Smooth muscle cell (in vitro differentiated cells): ENCODE data around the gene CCDC110. TPM values are rescaled to one million over a fixed set of nuclear protein-coding genes. Genes with fewer than 3 reads are reported as not detected.

Experiments
- DNase-seq: peaks from one replicate; lab custom pipeline; 2025; ENCODE audit not compliant: unreplicated experiment; lab: John Stamatoyannopoulos, UW
- H2AFZ ChIP-seq: fragments of 200-600 bp; sonication (generic); 2 replicates; pipeline ENCODE4 v1.6.0; 2016; ENCODE audit warnings: antibody characterized with exemption, low read depth, mild to moderate bottlenecking
- H3F3A ChIP-seq: fragments of 200-600 bp; sonication (generic); 2 replicates; pipeline ENCODE4 v1.6.0; 2017; ENCODE audit warnings: antibody characterized with exemption, low read depth
- H3K27ac ChIP-seq: fragments of 200-600 bp; sonication (generic); 2 replicates; pipeline ENCODE4 v1.5.1; 2016; ENCODE audit warnings: low read depth, mild to moderate bottlenecking
- H3K27me3 ChIP-seq: fragments of 200-600 bp; sonication (generic); 2 replicates; pipeline ENCODE4 v1.6.1; 2016; ENCODE audit warnings: low read depth, mild to moderate bottlenecking
- H3K36me3 ChIP-seq: fragments of 200-600 bp; sonication (generic); 2 replicates; pipeline ENCODE4 v1.5.1; 2016; ENCODE audit warnings: low read depth
- H3K4me1 ChIP-seq: fragments of 200-600 bp; sonication (generic); 2 replicates; pipeline ENCODE4 v1.5.1; 2016; ENCODE audit warnings: low read depth
- H3K4me2 ChIP-seq: fragments of 200-600 bp; sonication (generic); 2 replicates; pipeline ENCODE4 v1.6.0; 2016; ENCODE audit warnings: mild to moderate bottlenecking
- H3K4me3 ChIP-seq: fragments of 200-600 bp; sonication (generic); 2 replicates; pipeline ENCODE4 v1.5.1; 2016; ENCODE audit warnings: mild to moderate bottlenecking
- H3K79me2 ChIP-seq: fragments of 200-600 bp; sonication (generic); 2 replicates; pipeline ENCODE4 v1.6.0; 2016; ENCODE audit warnings: low read depth, mild to moderate bottlenecking
- H3K9ac ChIP-seq: fragments of 200-600 bp; sonication (generic); 2 replicates; pipeline ENCODE4 v1.6.0; 2016; ENCODE audit warnings: low read depth
- H3K9me3 ChIP-seq: fragments of 200-600 bp; sonication (generic); replicated peaks from 2 replicates; pipeline ENCODE4 v1.5.1; 2016; ENCODE audit warnings: low read depth
- H4K20me1 ChIP-seq: fragments of 200-600 bp; sonication (generic); 2 replicates; pipeline ENCODE4 v1.6.0; 2016; ENCODE audit warnings: low read depth
- CTCF ChIP-seq: fragments of 200-600 bp; sonication (generic); IDR thresholded peaks from 2 replicates; pipeline ENCODE4 v1.5.1; 2017; ENCODE audit warnings: borderline replicate concordance, mild to moderate bottlenecking, antibody characterized with exemption; ENCODE audit not compliant: insufficient read depth, poor library complexity, severe bottlenecking
- WGBS: methylation state at CpG from one replicate; pipeline ENCODE4 v1.1.7; 2016; ENCODE audit warnings: low lambda C conversion rate; 5-methylcytosine and 5-hydroxymethylcytosine counted together
- polyA plus RNA-seq: library from polyadenylated mRNA; unstranded; fragments of >200 nt; fragmentation: Nextera tagmentation; extraction: Ambion mirVana; gene quantifications from 2 replicates; pipeline ENCODE4 v1.2.1, GENCODE V29; 2016
- total RNA-seq: library from RNA; depleted of rRNA; stranded (reverse); fragments of >200 nt; gene quantifications from 2 replicates; pipeline ENCODE4 v1.2.3, GENCODE V29; 2014

Gene CCDC110
- total and polyA plus RNA-seq, 2 experiments from 2014 or later = 2.3 to 2.5 TPM

- WGBS = 68% methylated on average over 4 of the region's 4 CpGs
- no peak overlapping the region for H3K27ac ChIP-seq
- no peaks in the 10 kb centered on the region for H3K27me3 ChIP-seq
- no peak overlapping the region for H3K9ac ChIP-seq
- H2AFZ ChIP-seq = no peak overlapping the region
- no peaks in the 10 kb centered on the region for H3K9me3 ChIP-seq
- no peaks in the 10 kb centered on the region for H3F3A ChIP-seq
- H3K79me2 ChIP-seq = no peaks in the 10 kb centered on the region
- H3K4me1 ChIP-seq = no peaks in the 10 kb centered on the region
- no peak overlapping the region for H3K4me2 ChIP-seq
- H3K36me3 ChIP-seq = no peaks in the 10 kb centered on the region
- no peak for TF ChIP-seq CTCF
- H4K20me1 ChIP-seq = no peaks in the 10 kb centered on the region
- no peak for DNase-seq
- no peak overlapping the region for H3K4me3 ChIP-seq
Measured at GRCh38 chr4:185467101-185467500, 4.4 kb downstream of the CCDC110 start.

GRCh38 chr4:185465707-185466106, 5.8 kb downstream of the CCDC110 start:
- H3K4me2 ChIP-seq = no peak overlapping the region
- no peak overlapping the region for H3K4me3 ChIP-seq
- TF ChIP-seq CTCF = no peak
- H3K4me1 ChIP-seq = no peaks in the 10 kb centered on the region
- no peak for DNase-seq
- 93% methylated on average over 3 of the region's 3 CpGs for WGBS
- no peaks in the 10 kb centered on the region for H4K20me1 ChIP-seq
- no peaks in the 10 kb centered on the region for H3F3A ChIP-seq
- no peaks in the 10 kb centered on the region for H3K9me3 ChIP-seq
- H3K36me3 ChIP-seq = no peaks in the 10 kb centered on the region
- H3K9ac ChIP-seq = no peak overlapping the region
- H3K27ac ChIP-seq = no peak overlapping the region
- H2AFZ ChIP-seq = no peak overlapping the region
- no peaks in the 10 kb centered on the region for H3K79me2 ChIP-seq
- H3K27me3 ChIP-seq = no peaks in the 10 kb centered on the region

GRCh38 chr4:185464887-185465286, 6.6 kb downstream of the CCDC110 start:
- H3K27me3 ChIP-seq = no peaks in the 10 kb centered on the region
- no peaks in the 10 kb centered on the region for H3K79me2 ChIP-seq
- 62% methylated on average over 1 of the region's 1 CpG for WGBS
- H3K27ac ChIP-seq = no peak overlapping the region
- no peaks in the 10 kb centered on the region for H3F3A ChIP-seq
- H4K20me1 ChIP-seq = no peaks in the 10 kb centered on the region
- no peak for DNase-seq
- H3K9ac ChIP-seq = no peak overlapping the region
- H3K36me3 ChIP-seq = no peaks in the 10 kb centered on the region
- H3K4me2 ChIP-seq = no peak overlapping the region
- TF ChIP-seq CTCF = no peak
- H3K9me3 ChIP-seq = no peaks in the 10 kb centered on the region
- H3K4me3 ChIP-seq = no peak overlapping the region
- no peak overlapping the region for H2AFZ ChIP-seq
- H3K4me1 ChIP-seq = no peaks in the 10 kb centered on the region

- no peaks in the 10 kb centered on the region for H3K9me3 ChIP-seq
- no peaks in the 10 kb centered on the region for H4K20me1 ChIP-seq
- no peaks in the 10 kb centered on the region for H3K36me3 ChIP-seq
- H3K79me2 ChIP-seq = no peaks in the 10 kb centered on the region
- H3K27ac ChIP-seq = no peak overlapping the region
- no peak overlapping the region for H2AFZ ChIP-seq
- TF ChIP-seq CTCF = no peak
- H3K4me3 ChIP-seq = no peak overlapping the region
- DNase-seq = no peak
- H3K27me3 ChIP-seq = no peaks in the 10 kb centered on the region
- H3K9ac ChIP-seq = no peak overlapping the region
- H3F3A ChIP-seq = no peaks in the 10 kb centered on the region
- H3K4me2 ChIP-seq = no peak overlapping the region
- no peaks in the 10 kb centered on the region for H3K4me1 ChIP-seq
- WGBS = 70% methylated on average over 6 of the region's 6 CpGs
Measured at GRCh38 chr4:185464183-185464582, 7.3 kb downstream of the CCDC110 start.
